Progenitor cell of endocrine pancreas (in vitro differentiated cells): Measurements from ENCODE around the gene SUGCT. TPM values are rescaled to one million over a fixed set of nuclear protein-coding genes. Genes with fewer than 3 reads are reported as not detected.

Experiments
- DNase-seq: peaks from one replicate; pipeline ENCODE4 v3.0.0; 2021; ENCODE audit warnings: low spot score; ENCODE audit not compliant: unreplicated experiment
- H3K27ac Mint-ChIP-seq: 2 replicates; pipeline ENCODE4 v1.8.0; 2021; ENCODE audit warnings: mild to moderate bottlenecking, moderate library complexity, mixed read lengths
- H3K27me3 Mint-ChIP-seq: 2 replicates; pipeline ENCODE4 v1.8.0; 2021; ENCODE audit warnings: mixed read lengths
- H3K36me3 Mint-ChIP-seq: 2 replicates; pipeline ENCODE4 v1.8.0; 2022; ENCODE audit warnings: mixed read lengths; ENCODE audit not compliant: insufficient read depth
- H3K4me1 Mint-ChIP-seq: 2 replicates; pipeline ENCODE4 v1.8.0; 2021; ENCODE audit warnings: low read depth, mixed read lengths
- H3K4me3 Mint-ChIP-seq: 2 replicates; pipeline ENCODE4 v1.8.0; 2021; ENCODE audit warnings: low read depth, mild to moderate bottlenecking, moderate library complexity, mixed read lengths
- H3K9me3 Mint-ChIP-seq: 2 replicates; pipeline ENCODE4 v1.8.0; 2021; ENCODE audit warnings: low read depth, mixed read lengths
- total RNA-seq: library from RNA; stranded (reverse); gene quantifications from 2 replicates; pipeline ENCODE4 v1.2.1, GENCODE V29; 2021
- TF ChIP-seq, protein P1 (sequence below): fragments of 200-600 bp; sonication (generic); IDR thresholded peaks from one replicate; pipeline ENCODE4 v1.5.0; 2021; ENCODE audit warnings: antibody characterized with exemption, mild to moderate bottlenecking; ENCODE audit not compliant: unreplicated experiment

SUGCT gene
- total RNA-seq, 1 donor from 2014 or later: 6.2 TPM

DNA sequence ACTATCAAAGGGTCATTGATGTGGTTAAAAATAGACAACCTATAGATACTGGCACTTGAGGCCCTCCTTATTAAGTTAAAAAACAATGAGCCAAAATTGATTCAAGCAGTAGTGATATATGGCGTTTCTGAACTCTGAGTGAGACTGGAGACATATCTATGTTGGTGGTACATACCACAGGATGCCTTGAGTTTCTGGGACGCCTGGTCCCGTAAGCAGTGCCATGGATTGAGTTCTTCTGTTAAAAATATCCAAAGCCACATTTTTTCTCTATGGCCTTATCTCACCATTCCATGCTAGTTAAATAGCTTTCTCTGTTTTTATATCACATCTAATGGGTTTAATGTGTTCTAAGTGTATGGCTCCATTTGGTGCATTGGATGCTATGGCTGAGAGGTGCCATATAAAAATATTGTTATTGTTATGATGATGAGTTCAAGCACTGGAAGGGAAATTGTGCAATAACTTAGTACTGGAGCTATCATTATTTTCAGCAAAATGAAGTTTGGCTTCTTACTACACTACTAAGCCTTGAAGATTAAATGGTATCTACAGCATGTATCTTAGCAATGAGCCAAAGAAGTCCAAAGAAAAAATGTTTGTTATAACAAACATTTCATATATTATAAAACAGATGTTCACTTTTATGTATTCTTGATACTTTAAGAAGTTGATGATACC, 713.9 kb downstream of the SUGCT start:
- Mint-ChIP-seq H3K4me3 (no peak overlapping the region), H3K9me3 (peaks cover 1% of the 10 kb centered on the region), H3K27me3 (no peaks in the 10 kb centered on the region), H3K4me1 (no peaks in the 10 kb centered on the region), H3K27ac (no peak overlapping the region), H3K36me3 (no peaks in the 10 kb centered on the region)
- DNase-seq: no peak
- TF ChIP-seq, protein P1, sequence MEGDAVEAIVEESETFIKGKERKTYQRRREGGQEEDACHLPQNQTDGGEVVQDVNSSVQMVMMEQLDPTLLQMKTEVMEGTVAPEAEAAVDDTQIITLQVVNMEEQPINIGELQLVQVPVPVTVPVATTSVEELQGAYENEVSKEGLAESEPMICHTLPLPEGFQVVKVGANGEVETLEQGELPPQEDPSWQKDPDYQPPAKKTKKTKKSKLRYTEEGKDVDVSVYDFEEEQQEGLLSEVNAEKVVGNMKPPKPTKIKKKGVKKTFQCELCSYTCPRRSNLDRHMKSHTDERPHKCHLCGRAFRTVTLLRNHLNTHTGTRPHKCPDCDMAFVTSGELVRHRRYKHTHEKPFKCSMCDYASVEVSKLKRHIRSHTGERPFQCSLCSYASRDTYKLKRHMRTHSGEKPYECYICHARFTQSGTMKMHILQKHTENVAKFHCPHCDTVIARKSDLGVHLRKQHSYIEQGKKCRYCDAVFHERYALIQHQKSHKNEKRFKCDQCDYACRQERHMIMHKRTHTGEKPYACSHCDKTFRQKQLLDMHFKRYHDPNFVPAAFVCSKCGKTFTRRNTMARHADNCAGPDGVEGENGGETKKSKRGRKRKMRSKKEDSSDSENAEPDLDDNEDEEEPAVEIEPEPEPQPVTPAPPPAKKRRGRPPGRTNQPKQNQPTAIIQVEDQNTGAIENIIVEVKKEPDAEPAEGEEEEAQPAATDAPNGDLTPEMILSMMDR: no peak

- no peaks in the 10 kb centered on the region for H3K36me3 Mint-ChIP-seq
Measured at GRCh38 chr7:40850017-40850416, 715.2 kb downstream of the SUGCT start.

DNA sequence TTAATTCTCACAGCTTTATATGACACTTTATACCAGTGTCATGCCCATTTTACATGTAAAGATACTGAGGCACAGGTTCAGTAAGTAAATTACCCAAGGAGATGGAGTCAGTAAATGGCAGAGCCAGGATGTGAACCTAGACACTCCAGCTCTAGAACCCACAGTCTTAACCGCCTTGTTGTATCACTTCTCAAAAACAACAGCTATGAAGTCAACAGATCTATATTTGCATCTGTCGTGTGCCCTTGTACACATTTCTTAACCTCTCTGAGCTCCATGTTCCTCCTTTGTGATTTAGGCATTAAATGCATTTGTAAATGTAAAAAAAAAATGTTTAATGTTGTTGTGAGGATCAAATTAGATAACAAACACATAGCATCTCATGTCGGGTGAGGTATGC, 716.2 kb downstream of the SUGCT start:
- H3K27ac Mint-ChIP-seq: no peak overlapping the region
- no peaks in the 10 kb centered on the region for H3K9me3 Mint-ChIP-seq
- no peaks in the 10 kb centered on the region for H3K36me3 Mint-ChIP-seq
- DNase-seq: no peak
- H3K27me3 Mint-ChIP-seq: no peaks in the 10 kb centered on the region
- TF ChIP-seq, protein P1: no peak
- H3K4me1 Mint-ChIP-seq: no peaks in the 10 kb centered on the region
- H3K4me3 Mint-ChIP-seq: no peak overlapping the region

More at GRCh38 chr7:40850017-40850416, 715.2 kb downstream of the SUGCT start:
- DNase-seq: no peak
- Mint-ChIP-seq H3K4me3 (no peak overlapping the region), H3K27ac (no peak overlapping the region), H3K27me3 (no peaks in the 10 kb centered on the region), H3K9me3 (no peaks in the 10 kb centered on the region), H3K4me1 (no peaks in the 10 kb centered on the region)
- TF ChIP-seq, protein P1: no peak

DNA sequence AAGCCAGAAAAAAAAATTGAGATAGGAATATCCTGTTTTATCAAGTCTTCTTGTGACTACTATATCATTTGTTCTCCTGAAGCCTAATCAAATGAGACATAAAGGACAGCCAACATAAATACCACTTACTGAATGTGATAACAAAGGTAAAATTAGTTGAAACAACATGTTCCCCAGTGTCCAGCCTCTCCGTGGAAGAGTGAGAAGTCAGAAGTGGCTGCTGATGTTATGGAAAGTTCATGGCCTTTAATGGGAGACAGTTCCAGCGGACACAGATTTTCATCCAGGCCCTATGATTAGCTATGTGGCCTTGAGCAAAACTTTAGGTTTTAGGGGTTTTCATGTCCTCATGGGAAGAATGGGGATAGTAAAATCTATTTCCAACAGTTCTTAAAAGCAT, 724.3 kb downstream of the SUGCT start:
- no peak overlapping the region for H3K4me3 Mint-ChIP-seq
- H3K36me3 Mint-ChIP-seq: no peaks in the 10 kb centered on the region
- H3K4me1 Mint-ChIP-seq: no peaks in the 10 kb centered on the region
- no peaks in the 10 kb centered on the region for H3K9me3 Mint-ChIP-seq
- H3K27ac Mint-ChIP-seq: no peak overlapping the region
- no peaks in the 10 kb centered on the region for H3K27me3 Mint-ChIP-seq
- no peak for DNase-seq
- TF ChIP-seq, protein P1: no peak

DNA sequence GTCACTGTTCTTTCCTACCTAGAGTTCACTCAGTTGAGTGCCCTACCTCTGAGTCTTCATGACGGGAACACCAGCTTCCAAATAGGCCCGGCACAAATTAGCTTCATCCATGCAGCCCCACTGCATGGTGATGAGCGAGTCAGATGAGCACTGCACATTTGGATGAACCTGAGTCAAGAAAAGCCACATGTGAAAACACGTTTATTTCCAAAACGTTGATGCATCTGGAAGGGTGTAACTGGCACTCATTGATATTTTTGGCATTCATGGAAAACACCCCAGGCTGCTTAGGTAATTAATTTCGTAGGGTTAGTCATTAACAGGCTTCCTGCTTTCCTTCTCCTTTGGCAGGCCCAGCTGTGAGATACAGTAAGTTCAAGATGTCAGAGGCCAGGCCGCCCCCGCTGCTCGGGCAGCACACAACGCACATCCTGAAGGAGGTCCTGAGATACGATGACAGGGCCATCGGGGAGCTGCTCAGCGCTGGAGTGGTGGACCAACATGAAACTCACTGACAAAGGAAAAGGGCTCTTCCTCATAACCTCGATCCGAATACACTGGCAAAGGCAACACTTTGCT, 725.2 kb downstream of the SUGCT start:
- TF ChIP-seq, protein P1: no peak
- no peak for DNase-seq
- H3K4me1 Mint-ChIP-seq: no peaks in the 10 kb centered on the region
- H3K36me3 Mint-ChIP-seq: no peaks in the 10 kb centered on the region
- no peak overlapping the region for H3K27ac Mint-ChIP-seq
- no peaks in the 10 kb centered on the region for H3K9me3 Mint-ChIP-seq
- H3K27me3 Mint-ChIP-seq: no peaks in the 10 kb centered on the region
- H3K4me3 Mint-ChIP-seq: no peak overlapping the region
